ENCODE data around the gene ZBTB20. TPM values are rescaled to one million over a fixed set of nuclear protein-coding genes. Genes with fewer than 3 reads are reported as not detected.
A peak's percentile ranks its signal among the peaks of the same experiment; 100 is the strongest.

ZBTB20 gene
- total and polyA plus RNA-seq, 2 donors (not counting 1 experiment from before 2014, with no cell fraction given), result 4.0 to 22.5 TPM

GRCh38 chr3:114884213-114884923 lies 262.7 kb downstream of the ZBTB20 start:
- H3K4me1 ChIP-seq (ENCODE audit: control insufficient read depth, extremely low read depth, insufficient read depth, low read length), result peaks cover 3% of the 10 kb centered on the region
- no peak for DNase-seq (ENCODE audit: low read depth in 2 of 2)
- no peak overlapping the region for H3K4me3 ChIP-seq (replicated peaks in 1 of 4; ENCODE audit: control extremely low read depth in 1 of 4, insufficient read depth in 1 of 4, low read depth in 3 of 4, low read length in 4 of 4)
- TF ChIP-seq CTCF (conservative IDR thresholded peaks at IDR 0.05 in 1 of 2, IDR thresholded peaks at IDR 0.05 in 1 of 2; ENCODE audit: low read depth in 1 of 2, low read length in 2 of 2) (no peak), EZH2 (IDR thresholded peaks at IDR 0.05; ENCODE audit: low read length, missing control alignments) (no peak)
- H3K27me3 ChIP-seq (ENCODE audit: control insufficient read depth, insufficient read depth, low read length), result no peaks in the 10 kb centered on the region
- no peaks in the 10 kb centered on the region for H3K36me3 ChIP-seq (ENCODE audit: control insufficient read depth, insufficient read depth, low read length)
- H3K9me3 ChIP-seq (ENCODE audit: control insufficient read depth, insufficient read depth, low read depth, low read length), result no peaks in the 10 kb centered on the region
- no peaks in the 10 kb centered on the region for H3K79me2 ChIP-seq (ENCODE audit: control insufficient read depth, insufficient read depth, low read length)
- no peaks in the 10 kb centered on the region for H4K20me1 ChIP-seq (ENCODE audit: control insufficient read depth, extremely low read depth, insufficient read depth, low read length)
- H2AFZ ChIP-seq (ENCODE audit: low read length), result no peak overlapping the region
- H3K27ac ChIP-seq (ENCODE audit: insufficient read depth, low read length), result no peak overlapping the region
- H3K9ac ChIP-seq (ENCODE audit: insufficient read depth, low read length), result no peak overlapping the region
- H3K4me2 ChIP-seq (ENCODE audit: extremely low read depth, insufficient read depth, low read length), result no peak overlapping the region

- peaks cover 3% of the 10 kb centered on the region for H3K4me1 ChIP-seq (ENCODE audit: control insufficient read depth, extremely low read depth, insufficient read depth, low read length)
- TF ChIP-seq EZH2 (IDR thresholded peaks at IDR 0.05; ENCODE audit: low read length, missing control alignments) (no peak), CTCF (conservative IDR thresholded peaks at IDR 0.05 in 1 of 2, IDR thresholded peaks at IDR 0.05 in 1 of 2; ENCODE audit: low read depth in 1 of 2, low read length in 2 of 2) (no peak)
- no peak overlapping the region for H3K9ac ChIP-seq (ENCODE audit: insufficient read depth, low read length)
- H3K79me2 ChIP-seq (ENCODE audit: control insufficient read depth, insufficient read depth, low read length), result no peaks in the 10 kb centered on the region
- no peak overlapping the region for H3K27ac ChIP-seq (ENCODE audit: insufficient read depth, low read length)
- no peak overlapping the region for H3K4me2 ChIP-seq (ENCODE audit: extremely low read depth, insufficient read depth, low read length)
- H3K27me3 ChIP-seq (ENCODE audit: control insufficient read depth, insufficient read depth, low read length), result no peaks in the 10 kb centered on the region
- no peaks in the 10 kb centered on the region for H3K9me3 ChIP-seq (ENCODE audit: control insufficient read depth, insufficient read depth, low read depth, low read length)
- peak; percentile 5 to 48 for DNase-seq (ENCODE audit: low read depth in 2 of 2)
- H4K20me1 ChIP-seq (ENCODE audit: control insufficient read depth, extremely low read depth, insufficient read depth, low read length), result no peaks in the 10 kb centered on the region
- no peaks in the 10 kb centered on the region for H3K36me3 ChIP-seq (ENCODE audit: control insufficient read depth, insufficient read depth, low read length)
- H3K4me3 ChIP-seq (replicated peaks in 1 of 4; ENCODE audit: control extremely low read depth in 1 of 4, insufficient read depth in 1 of 4, low read depth in 3 of 4, low read length in 4 of 4), result no peak overlapping the region
- no peak overlapping the region for H2AFZ ChIP-seq (ENCODE audit: low read length)
Measured at GRCh38 chr3:114880078-114880477, 267.0 kb downstream of the ZBTB20 start.

GRCh38 chr3:114879059-114880031 lies 267.7 kb downstream of the ZBTB20 start:
- Histone ChIP-seq H2AFZ (ENCODE audit: low read length) (no peak overlapping the region), H3K4me3 (replicated peaks in 1 of 4; ENCODE audit: control extremely low read depth in 1 of 4, insufficient read depth in 1 of 4, low read depth in 3 of 4, low read length in 4 of 4) (no peak overlapping the region), H3K9me3 (ENCODE audit: control insufficient read depth, insufficient read depth, low read depth, low read length) (no peaks in the 10 kb centered on the region), H3K4me2 (ENCODE audit: extremely low read depth, insufficient read depth, low read length) (peak overlapping the region; percentile 52), H3K9ac (ENCODE audit: insufficient read depth, low read length) (no peak overlapping the region), H3K27me3 (ENCODE audit: control insufficient read depth, insufficient read depth, low read length) (no peaks in the 10 kb centered on the region), H3K79me2 (ENCODE audit: control insufficient read depth, insufficient read depth, low read length) (no peaks in the 10 kb centered on the region), H4K20me1 (ENCODE audit: control insufficient read depth, extremely low read depth, insufficient read depth, low read length) (no peaks in the 10 kb centered on the region), H3K4me1 (ENCODE audit: control insufficient read depth, extremely low read depth, insufficient read depth, low read length) (peaks cover 3% of the 10 kb centered on the region), H3K36me3 (ENCODE audit: control insufficient read depth, insufficient read depth, low read length) (no peaks in the 10 kb centered on the region), H3K27ac (ENCODE audit: insufficient read depth, low read length) (no peak overlapping the region)
- peak; percentile 54 to 74 for DNase-seq (ENCODE audit: low read depth in 2 of 2)
- no peak for TF ChIP-seq EZH2 (IDR thresholded peaks at IDR 0.05; ENCODE audit: low read length, missing control alignments)
- TF ChIP-seq CTCF (conservative IDR thresholded peaks at IDR 0.05 in 1 of 2, IDR thresholded peaks at IDR 0.05 in 1 of 2; ENCODE audit: low read depth in 1 of 2, low read length in 2 of 2), result no peak
